KMS-11 (cell line): Measurements from ENCODE around the gene SLC66A2.

Experiments
- H2AFZ ChIP-seq: fragments of 200-600 bp; sonication (generic); 2 replicates; pipeline ENCODE4 v1.6.1; 2016; ENCODE audit warnings: antibody characterized with exemption, mixed run types, low read depth
- H3K27ac ChIP-seq: fragments of 200-600 bp; sonication (generic); 2 replicates; pipeline ENCODE4 v1.6.1; 2016; ENCODE audit warnings: mild to moderate bottlenecking, mixed run types
- H3K27me3 ChIP-seq: fragments of 200-600 bp; sonication (generic); 2 replicates; pipeline ENCODE4 v1.6.1; 2017; ENCODE audit warnings: mild to moderate bottlenecking, low read depth, mixed run types, moderate library complexity; ENCODE audit not compliant: insufficient read depth
- H3K36me3 ChIP-seq: fragments of 200-600 bp; sonication (generic); 2 replicates; pipeline ENCODE4 v1.6.1; 2017; ENCODE audit warnings: mild to moderate bottlenecking, mixed run types; ENCODE audit not compliant: insufficient read depth
- H3K4me1 ChIP-seq: fragments of 200-600 bp; sonication (generic); 2 replicates; pipeline ENCODE4 v1.6.1; 2016; ENCODE audit warnings: mild to moderate bottlenecking, low read depth, mixed run types; ENCODE audit not compliant: poor library complexity, severe bottlenecking
- H3K4me2 ChIP-seq: fragments of 200-600 bp; sonication (generic); 2 replicates; pipeline ENCODE4 v1.7.0; 2016; ENCODE audit warnings: mild to moderate bottlenecking, mixed run types
- H3K4me3 ChIP-seq: fragments of 200-600 bp; sonication (generic); IDR thresholded peaks from 2 replicates; pipeline ENCODE4 v1.6.1; 2017; ENCODE audit warnings: low read depth, low read length, mixed read lengths; ENCODE audit not compliant: insufficient read depth
- H3K79me2 ChIP-seq: fragments of 200-600 bp; sonication (generic); 2 replicates; pipeline ENCODE4 v1.6.1; 2016; ENCODE audit warnings: low read depth, mixed run types; ENCODE audit not compliant: insufficient read depth
- H3K9ac ChIP-seq: fragments of 200-600 bp; sonication (generic); 2 replicates; pipeline ENCODE4 v1.6.1; 2016; ENCODE audit warnings: mild to moderate bottlenecking, mixed run types
- H4K20me1 ChIP-seq: fragments of 200-600 bp; sonication (generic); 2 replicates; pipeline ENCODE4 v1.6.1; 2016; ENCODE audit warnings: mild to moderate bottlenecking, mixed run types; ENCODE audit not compliant: insufficient read depth
- TF ChIP-seq, protein P1 (sequence below): fragments of 200-600 bp; sonication (generic); conservative IDR thresholded peaks from 2 replicates; pipeline ENCODE4 v1.6.1; 2017; ENCODE audit warnings: low read depth, mild to moderate bottlenecking, antibody characterized with exemption, low read length, moderate library complexity, mixed read lengths

SLC66A2 gene

DNA sequence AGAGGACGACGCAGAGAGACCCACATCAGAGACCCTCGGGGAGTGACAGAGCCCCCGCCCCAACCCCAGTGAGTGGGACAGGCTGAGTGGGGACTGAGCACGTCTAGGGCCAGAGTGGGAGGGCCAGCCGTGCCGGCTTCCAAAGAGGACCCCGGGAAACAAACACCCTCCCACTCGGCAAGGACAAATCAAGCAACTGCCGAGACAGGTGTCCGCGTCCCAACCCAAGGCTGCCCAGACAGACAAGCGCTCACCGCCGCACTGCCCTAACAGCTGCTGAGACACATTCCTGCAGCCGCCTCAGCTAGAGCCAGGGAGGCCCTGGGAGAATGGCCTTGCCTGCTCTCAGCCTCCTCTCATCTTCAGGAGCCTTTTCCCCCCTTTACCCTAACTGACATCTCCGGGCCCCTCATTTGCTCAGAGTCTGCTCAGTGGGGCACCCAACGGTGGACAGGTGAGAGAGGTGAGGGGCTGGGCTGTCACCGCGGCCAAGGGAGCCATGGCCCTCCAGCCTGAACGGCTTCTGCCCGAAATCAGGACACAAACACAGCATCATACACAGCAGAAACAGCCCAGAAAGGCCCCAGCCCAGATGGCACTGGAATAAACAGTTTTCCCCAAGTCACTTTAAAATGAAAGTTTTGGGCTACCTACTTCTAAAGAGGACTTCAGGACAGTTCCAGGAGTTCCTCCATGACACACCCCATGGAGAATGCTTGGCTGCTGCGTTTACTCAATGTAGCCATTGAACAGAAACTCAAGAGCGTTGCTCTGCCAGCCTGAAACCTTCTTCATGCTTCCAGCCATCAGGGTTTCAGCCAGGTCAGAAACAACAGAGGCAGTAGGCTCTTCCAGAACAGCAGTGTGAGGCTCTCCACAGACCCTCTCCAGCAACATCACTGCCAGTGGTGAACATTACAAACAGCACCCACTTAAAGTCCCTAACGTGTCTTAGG, 23.6 kb downstream of the SLC66A2 start:
- Histone ChIP-seq H3K4me3 (no peak overlapping the region), H3K4me1 (no peaks in the 10 kb centered on the region), H3K27me3 (no peaks in the 10 kb centered on the region), H3K79me2 (no peaks in the 10 kb centered on the region; the same call in 1 of the 2 replicates), H3K36me3 (peaks cover 5% of the 10 kb centered on the region; the same call in 1 of the 2 replicates), H3K9ac (no peak overlapping the region), H4K20me1 (no peaks in the 10 kb centered on the region), H2AFZ (no peak overlapping the region), H3K27ac (no peak overlapping the region), H3K4me2 (no peak overlapping the region)
- TF ChIP-seq, protein P1, sequence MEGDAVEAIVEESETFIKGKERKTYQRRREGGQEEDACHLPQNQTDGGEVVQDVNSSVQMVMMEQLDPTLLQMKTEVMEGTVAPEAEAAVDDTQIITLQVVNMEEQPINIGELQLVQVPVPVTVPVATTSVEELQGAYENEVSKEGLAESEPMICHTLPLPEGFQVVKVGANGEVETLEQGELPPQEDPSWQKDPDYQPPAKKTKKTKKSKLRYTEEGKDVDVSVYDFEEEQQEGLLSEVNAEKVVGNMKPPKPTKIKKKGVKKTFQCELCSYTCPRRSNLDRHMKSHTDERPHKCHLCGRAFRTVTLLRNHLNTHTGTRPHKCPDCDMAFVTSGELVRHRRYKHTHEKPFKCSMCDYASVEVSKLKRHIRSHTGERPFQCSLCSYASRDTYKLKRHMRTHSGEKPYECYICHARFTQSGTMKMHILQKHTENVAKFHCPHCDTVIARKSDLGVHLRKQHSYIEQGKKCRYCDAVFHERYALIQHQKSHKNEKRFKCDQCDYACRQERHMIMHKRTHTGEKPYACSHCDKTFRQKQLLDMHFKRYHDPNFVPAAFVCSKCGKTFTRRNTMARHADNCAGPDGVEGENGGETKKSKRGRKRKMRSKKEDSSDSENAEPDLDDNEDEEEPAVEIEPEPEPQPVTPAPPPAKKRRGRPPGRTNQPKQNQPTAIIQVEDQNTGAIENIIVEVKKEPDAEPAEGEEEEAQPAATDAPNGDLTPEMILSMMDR, result no peak

DNA sequence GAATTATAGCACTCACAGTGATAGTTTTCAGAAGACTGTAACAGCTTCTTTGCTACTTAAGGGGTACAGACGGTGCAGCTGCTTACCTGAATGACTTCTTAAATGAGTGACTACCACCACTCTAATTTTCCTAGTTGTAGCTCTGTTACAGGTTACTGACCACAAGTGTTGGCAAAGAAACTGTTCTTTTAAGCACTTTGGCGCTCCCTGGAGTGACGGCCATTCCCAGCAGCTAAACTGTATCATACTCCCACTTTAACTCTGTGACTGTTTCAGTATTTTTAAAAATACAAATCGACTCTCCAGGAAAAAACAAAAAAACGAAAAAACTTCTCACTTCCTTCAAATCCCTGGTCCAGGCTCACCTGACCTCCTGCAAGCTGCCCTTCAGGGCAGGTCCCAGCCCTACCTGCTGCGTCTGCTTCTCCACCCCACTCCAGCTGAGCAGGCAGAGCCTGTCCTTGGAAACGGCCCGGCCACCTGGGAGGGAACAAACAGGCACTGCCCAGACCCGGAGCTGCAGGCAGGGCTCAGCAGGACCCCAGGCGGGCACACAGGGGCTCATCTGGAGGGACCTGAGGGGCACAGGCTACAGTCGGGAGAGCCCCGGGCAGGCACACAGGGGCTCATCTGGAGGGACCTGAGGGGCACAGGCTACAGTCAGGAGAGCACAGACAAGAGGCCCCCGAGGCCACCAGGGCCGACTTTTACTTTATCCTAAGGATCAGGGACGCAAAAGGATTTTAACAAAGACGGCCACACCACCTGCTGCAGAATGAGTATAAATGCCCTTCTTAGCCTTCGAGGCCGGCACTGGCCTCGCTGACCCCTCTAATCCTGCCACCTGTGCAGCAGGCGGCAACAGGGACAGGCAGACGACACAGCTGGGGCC, 24.5 kb downstream of the SLC66A2 start:
- Histone ChIP-seq H3K27ac (no peak overlapping the region), H3K27me3 (no peaks in the 10 kb centered on the region), H3K4me2 (no peak overlapping the region), H3K4me3 (no peak overlapping the region), H3K36me3 (peaks cover 5% of the 10 kb centered on the region; the same call in 1 of the 2 replicates), H4K20me1 (no peaks in the 10 kb centered on the region), H3K79me2 (no peaks in the 10 kb centered on the region; the same call in 1 of the 2 replicates), H3K4me1 (no peaks in the 10 kb centered on the region), H3K9ac (no peak overlapping the region), H2AFZ (no peak overlapping the region)
- TF ChIP-seq, protein P1, result no peak

DNA sequence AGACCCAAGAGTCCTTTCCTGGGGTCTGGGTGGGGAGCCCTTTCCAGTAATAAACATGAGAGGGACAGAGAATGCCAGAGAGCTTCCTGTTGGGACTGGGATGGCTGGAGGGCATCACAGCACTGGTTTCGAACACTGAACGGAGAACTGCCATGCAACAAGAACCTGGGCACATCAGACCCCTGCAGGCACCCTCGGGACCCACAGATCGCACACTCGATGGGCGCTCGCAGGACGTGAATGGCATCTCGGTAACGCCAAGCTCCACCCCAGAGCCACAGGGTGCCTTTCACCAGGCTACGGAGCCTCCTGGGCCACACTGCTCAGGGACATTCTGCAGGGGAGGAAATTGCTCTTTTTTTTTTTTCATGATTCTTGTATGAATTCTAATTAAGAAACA, 25.1 kb downstream of the SLC66A2 start:
- TF ChIP-seq, protein P1, result no peak
- Histone ChIP-seq H3K4me1 (no peaks in the 10 kb centered on the region), H3K4me2 (no peak overlapping the region), H3K27ac (no peak overlapping the region), H3K27me3 (no peaks in the 10 kb centered on the region), H3K4me3 (no peak overlapping the region), H4K20me1 (no peaks in the 10 kb centered on the region), H2AFZ (no peak overlapping the region), H3K79me2 (no peaks in the 10 kb centered on the region; the same call in 1 of the 2 replicates), H3K36me3 (peaks cover 5% of the 10 kb centered on the region; the same call in 1 of the 2 replicates), H3K9ac (no peak overlapping the region)

DNA sequence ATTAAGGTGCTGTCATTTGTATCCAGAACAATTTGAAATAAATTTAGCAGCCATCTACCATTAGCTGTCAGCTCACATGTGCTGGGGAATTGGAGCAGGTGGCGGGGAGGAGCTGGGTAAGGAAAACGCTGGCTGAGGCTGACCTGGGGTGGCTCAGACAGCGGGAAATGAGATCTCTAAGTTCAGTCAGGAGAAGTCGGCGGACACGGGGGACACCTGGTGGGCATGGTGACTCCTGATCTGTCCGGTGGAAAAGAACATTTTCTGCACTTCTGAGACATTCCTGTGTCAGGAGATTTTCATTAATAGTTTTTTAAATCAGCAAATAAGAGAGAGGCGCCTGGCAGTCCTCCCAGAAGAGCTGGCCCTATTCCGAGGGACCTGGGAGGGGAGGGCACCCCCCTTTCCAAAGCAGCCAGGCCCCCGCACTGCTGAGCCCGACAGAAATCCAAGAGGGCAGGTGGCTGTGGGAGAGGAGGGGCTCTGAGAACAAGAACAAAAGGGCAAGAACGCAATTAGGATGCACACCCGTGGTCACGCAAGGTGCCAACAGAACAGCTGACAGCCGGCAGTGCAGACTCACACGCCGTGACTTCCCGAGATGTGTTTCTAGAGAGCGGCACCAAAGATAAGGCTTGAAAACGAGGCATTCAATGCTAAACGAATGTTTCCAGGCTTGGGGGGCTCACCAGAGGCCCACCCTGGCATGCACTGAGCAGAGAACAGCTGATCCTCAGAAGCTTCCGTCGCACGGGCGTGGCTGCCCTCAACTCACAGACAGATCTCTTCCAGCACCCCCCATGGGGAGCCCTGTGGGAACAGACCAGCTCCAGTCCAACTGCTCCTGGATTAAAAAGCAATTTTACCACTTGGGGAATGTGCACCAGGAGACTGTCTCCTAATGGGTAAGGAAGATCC, 26.4 kb downstream of the SLC66A2 start:
- H3K79me2 ChIP-seq, result no peaks in the 10 kb centered on the region; the same call in 1 of the 2 replicates
- H2AFZ ChIP-seq, result no peak overlapping the region
- H3K4me3 ChIP-seq, result no peak overlapping the region
- TF ChIP-seq, protein P1, result no peak
- H3K4me2 ChIP-seq, result no peak overlapping the region
- H3K9ac ChIP-seq, result no peak overlapping the region
- no peaks in the 10 kb centered on the region for H3K4me1 ChIP-seq
- H3K27me3 ChIP-seq, result no peaks in the 10 kb centered on the region
- H4K20me1 ChIP-seq, result no peaks in the 10 kb centered on the region
- no peak overlapping the region for H3K27ac ChIP-seq
- H3K36me3 ChIP-seq, result peaks cover 5% of the 10 kb centered on the region; the same call in 1 of the 2 replicates
